IMR-90 (cell line): Measurements from ENCODE around the gene STK25. TPM values are rescaled to one million over a fixed set of nuclear protein-coding genes. Genes with fewer than 3 reads are reported as not detected.
"Not testable (repeated sequence)": the region's sequence is repeated elsewhere in the genome, so short reads cannot be mapped to it uniquely, and the experiment has no call there.

Experiments used
- ATAC-seq: fragments of 200-7000 bp; cut with Tn5 transposase; 2 replicates; pipeline ENCODE4 v1.9.1; 2020; ENCODE audit warnings: low read depth, mild to moderate bottlenecking, moderate library complexity
- BruUV-seq: library from RNA; stranded (reverse); fragments of 400-500 nt; replicated peaks from 2 replicates; lab custom pipeline; 2021; lab: Mats Ljungman, UMichigan
- CTCF ChIA-PET: fragments of 300-600 bp; formaldehyde crosslinking; extraction: SDS; loops from one replicate; lab custom pipeline; 2021; ENCODE audit warnings: antibody characterized with exemption; lab: Yijun Ruan, JAX
- POLR2A ChIA-PET: fragments of 300-600 bp; sonication (Branson Sonifier 250); formaldehyde crosslinking; loops from one replicate; lab custom pipeline; 2022; ENCODE audit warnings: antibody characterized with exemption; ENCODE audit not compliant: unreplicated experiment; lab: Charles Lee
- DNase-seq: peaks from one replicate; pipeline ENCODE4 v3.0.0; 2013
- H2AFZ ChIP-seq: replicated peaks from 2 replicates; pipeline ENCODE3; 2013; ENCODE audit warnings: low read length, mild to moderate bottlenecking; ENCODE audit not compliant: poor library complexity
- H2AK5ac ChIP-seq: 2 replicates; pipeline ENCODE4 v1.6.1; 2013; ENCODE audit warnings: low read depth, low read length, inconsistent platforms
- H2AK9ac ChIP-seq: replicated peaks from 2 replicates; pipeline ENCODE3; 2013; ENCODE audit warnings: mild to moderate bottlenecking, low read depth, low read length, moderate library complexity; ENCODE audit not compliant: poor library complexity
- H2BK120ac ChIP-seq: 2 replicates; pipeline ENCODE4 v1.6.1; 2013; ENCODE audit warnings: low read depth, low read length, inconsistent platforms
- H2BK15ac ChIP-seq: 3 replicates; pipeline ENCODE4 v1.6.1; 2013; ENCODE audit warnings: low read depth, low read length, inconsistent platforms
- H2BK20ac ChIP-seq: 2 replicates; pipeline ENCODE4 v1.6.1; 2013; ENCODE audit warnings: low read depth, mild to moderate bottlenecking, inconsistent platforms, low read length, moderate library complexity
- H2BK5ac ChIP-seq: 2 replicates; pipeline ENCODE4 v1.6.1; 2013; ENCODE audit warnings: mild to moderate bottlenecking, low read depth, low read length, inconsistent platforms; ENCODE audit not compliant: poor library complexity, severe bottlenecking
- H3K14ac ChIP-seq: replicated peaks from 2 replicates; pipeline ENCODE4 v1.6.1; 2013; ENCODE audit warnings: low read depth, low read length, inconsistent platforms
- H3K18ac ChIP-seq: 2 replicates; pipeline ENCODE4 v1.6.1; 2013; ENCODE audit warnings: low read depth, low read length, control low read depth
- H3K23ac ChIP-seq: 2 replicates; pipeline ENCODE4 v1.6.1; 2013; ENCODE audit warnings: low read depth, low read length, inconsistent platforms
- H3K27ac ChIP-seq: 2 replicates; pipeline ENCODE4 v1.5.1; 2013; ENCODE audit warnings: mild to moderate bottlenecking, control low read depth, low read length; ENCODE audit not compliant: insufficient read depth
- H3K27me3 ChIP-seq: 2 replicates; pipeline ENCODE4 v1.6.1; 2013; ENCODE audit warnings: low read length; ENCODE audit not compliant: control insufficient read depth, insufficient read depth
- H3K36me3 ChIP-seq: 2 replicates; pipeline ENCODE4 v1.6.1; 2013; ENCODE audit warnings: low read length, mixed read lengths; ENCODE audit not compliant: control insufficient read depth, insufficient read depth
- H3K4ac ChIP-seq: 2 replicates; pipeline ENCODE4 v1.6.1; 2013; ENCODE audit warnings: low read depth, low read length, inconsistent platforms
- H3K4me1 ChIP-seq: 2 replicates; pipeline ENCODE4 v1.6.1; 2013; ENCODE audit warnings: low read length, mixed read lengths; ENCODE audit not compliant: control insufficient read depth, insufficient read depth
- H3K4me2 ChIP-seq: 2 replicates; pipeline ENCODE4 v1.6.1; 2013; ENCODE audit warnings: low read depth, mild to moderate bottlenecking, control low read depth, low read length, moderate library complexity
- H3K4me3 ChIP-seq: 2 replicates; pipeline ENCODE4 v1.5.1; 2013; ENCODE audit warnings: low read depth, mild to moderate bottlenecking, control low read depth, low read length, moderate library complexity; ENCODE audit not compliant: insufficient read depth
- H3K56ac ChIP-seq: 2 replicates; pipeline ENCODE4 v1.6.1; 2013; ENCODE audit warnings: low read length, inconsistent platforms; ENCODE audit not compliant: insufficient read depth; ENCODE audit errors: extremely low read depth
- H3K79me1 ChIP-seq, 2 experiments: 2 replicates each; pipeline ENCODE4 v1.6.1; 2013; ENCODE audit warnings: low read length in 2 of 2, inconsistent platforms in 1 of 2, low read depth in 1 of 2
- H3K9ac ChIP-seq: 2 replicates; pipeline ENCODE4 v1.6.1; 2013; ENCODE audit warnings: low read depth, low read length, control low read depth
- H3K9me1 ChIP-seq: 2 replicates; pipeline ENCODE4 v1.6.1; 2013; ENCODE audit warnings: low read length, inconsistent platforms; ENCODE audit not compliant: insufficient read depth
- H3K9me3 ChIP-seq: 2 replicates; pipeline ENCODE4 v1.6.1; 2013; ENCODE audit warnings: low read length; ENCODE audit not compliant: control insufficient read depth, insufficient read depth
- H4K20me1 ChIP-seq: 2 replicates; pipeline ENCODE4 v1.6.1; 2013; ENCODE audit warnings: low read length, inconsistent platforms; ENCODE audit not compliant: insufficient read depth
- H4K5ac ChIP-seq: 2 replicates; pipeline ENCODE4 v1.6.1; 2013; ENCODE audit warnings: mild to moderate bottlenecking, low read depth, low read length, control low read depth
- H4K8ac ChIP-seq, 2 experiments: 2 replicates each; pipeline ENCODE4 v1.6.1; 2013; ENCODE audit warnings: low read depth in 2 of 2, low read length in 2 of 2, control low read depth in 1 of 2, inconsistent platforms in 1 of 2
- H4K91ac ChIP-seq: 2 replicates; pipeline ENCODE4 v1.6.1; 2013; ENCODE audit warnings: low read depth, low read length, inconsistent platforms; ENCODE audit not compliant: insufficient read depth
- WGBS, 2 experiments: methylation state at CpG; one replicate each; pipeline versions ENCODE4 v1.1.5 to v1.1.7; 2013; ENCODE audit warnings: missing lambda C conversion rate in 2 of 2; ENCODE audit not compliant: insufficient read length in 1 of 2; ENCODE audit errors: extremely low coverage in 2 of 2; 5-methylcytosine and 5-hydroxymethylcytosine counted together
- dilution Hi-C: fragments of 300-500 bp; cut with HindIII; formaldehyde crosslinking; loops from one replicate; pipeline ENCODE4 v1.14.3; 2018; ENCODE audit warnings: low sequenced_read_pairs; ENCODE audit not compliant: unreplicated experiment
- in situ Hi-C: fragments of 300-500 bp; cut with MboI; formaldehyde crosslinking; loops from 3 replicates; pipeline ENCODE4 v1.14.3; 2019; ENCODE audit warnings: low sequenced_read_pairs, inconsistent platforms, mixed read lengths
- intact Hi-C: fragments of 100-400 bp; cut with micrococcal nuclease; formaldehyde crosslinking; loops from 2 replicates; pipeline ENCODE4 v1.10.0; 2022
- polyA plus RNA-seq, 3 experiments: library from polyadenylated mRNA; depleted of rRNA; stranded (reverse); fragments of >200 nt; gene quantifications; 2 replicates each; pipeline ENCODE4 v1.2.3, GENCODE V29; 2012; ENCODE audit warnings: low replicate concordance in 1 of 3
- total RNA-seq: library from RNA; depleted of rRNA; stranded (reverse); fragments of >200 nt; gene quantifications from 2 replicates; pipeline ENCODE4 v1.2.3, GENCODE V29; 2012

Gene STK25
- total and polyA plus RNA-seq, 2 of the 4 experiments (the other 2 are of a cell fraction), result 258 to 392 TPM

- H4K20me1 ChIP-seq, H3K14ac ChIP-seq, H2AFZ ChIP-seq, H3K18ac ChIP-seq, H3K4me3 ChIP-seq, H2AK5ac ChIP-seq, H3K27ac ChIP-seq, H3K4ac ChIP-seq, H4K8ac ChIP-seq, H4K5ac ChIP-seq, H3K9me3 ChIP-seq, DNase-seq, H3K79me1 ChIP-seq, H2AK9ac ChIP-seq, H3K56ac ChIP-seq, H4K91ac ChIP-seq, H2BK5ac ChIP-seq, H3K4me1 ChIP-seq, ATAC-seq, dilution Hi-C loops, in situ Hi-C loops, H2BK15ac ChIP-seq, H3K9ac ChIP-seq, H3K9me1 ChIP-seq, H3K23ac ChIP-seq, H3K36me3 ChIP-seq, H3K27me3 ChIP-seq, BruUV-seq, H3K4me2 ChIP-seq, POLR2A ChIA-PET, CTCF ChIA-PET, H2BK20ac ChIP-seq, H2BK120ac ChIP-seq: not testable (repeated sequence)
- intact Hi-C loops, result loop anchor here (5.0 kb wide), 1 partner anchor 33 kb away; no protein-coding TSS in a partner anchor
- whole genome bisulfite sequencing, 2 experiments, result no CpG with 5 or more reads among the region's 7 CpGs
Observed at GRCh38 chr2:241450092-241450491, 58.3 kb downstream of the STK25 start.
